Immature natural killer cell (primary cell): ENCODE results near the gene KIF5B. TPM values are rescaled to one million over a fixed set of nuclear protein-coding genes. Genes with fewer than 3 reads are reported as not detected.
"Not testable (repeated sequence)": the region's sequence is repeated elsewhere in the genome, so short reads cannot be mapped to it uniquely, and the experiment has no call there.

Experiments used
- DNase-seq, 3 donors: peaks; one replicate each; pipeline ENCODE4 v3.0.0; 2022; ENCODE audit warnings: mixed read lengths in 1 of 3
- H3K27ac Mint-ChIP-seq, 6 donors: one replicate each; pipeline ENCODE4 v1.8.0; 2020; ENCODE audit warnings: mixed read lengths in 6 of 6, mild to moderate bottlenecking in 5 of 6, inconsistent platforms in 4 of 6, moderate library complexity in 3 of 6
- H3K27me3 Mint-ChIP-seq, 3 donors: one replicate each; pipeline ENCODE4 v1.8.0; 2020 to 2021; ENCODE audit warnings: low read depth in 3 of 3, mild to moderate bottlenecking in 3 of 3, mixed read lengths in 3 of 3, moderate library complexity in 3 of 3, inconsistent platforms in 1 of 3
- H3K36me3 Mint-ChIP-seq, 3 donors: one replicate each; pipeline ENCODE4 v1.8.0; 2020; ENCODE audit warnings: mixed read lengths in 3 of 3, inconsistent platforms in 2 of 3, mild to moderate bottlenecking in 2 of 3
- H3K4me1 Mint-ChIP-seq, 2 donors: one replicate each; pipeline ENCODE4 v1.8.0; 2020; ENCODE audit warnings: inconsistent platforms in 2 of 2, mild to moderate bottlenecking in 2 of 2, mixed read lengths in 2 of 2, moderate library complexity in 1 of 2
- H3K4me3 Mint-ChIP-seq, 5 donors: one replicate each; pipeline ENCODE4 v1.8.0; 2020; ENCODE audit warnings: mild to moderate bottlenecking in 5 of 5, mixed read lengths in 5 of 5, inconsistent platforms in 3 of 5, moderate library complexity in 3 of 5
- H3K9me3 Mint-ChIP-seq, 6 donors: one replicate each; pipeline ENCODE4 v1.8.0; 2020; ENCODE audit warnings: mild to moderate bottlenecking in 6 of 6, mixed read lengths in 6 of 6, inconsistent platforms in 4 of 6, moderate library complexity in 3 of 6
- polyA plus RNA-seq, 3 donors: library from polyadenylated mRNA; unstranded; fragments of 300-500 nt; fragmentation: Illumina TruSeq; gene quantifications; one replicate each; pipeline ENCODE4 v1.2.3, GENCODE V29; 2021

The KIF5B gene
- polyA plus RNA-seq, 3 donors from 2014 or later: 15.0 to 24.8 (median 15.3) TPM

DNA sequence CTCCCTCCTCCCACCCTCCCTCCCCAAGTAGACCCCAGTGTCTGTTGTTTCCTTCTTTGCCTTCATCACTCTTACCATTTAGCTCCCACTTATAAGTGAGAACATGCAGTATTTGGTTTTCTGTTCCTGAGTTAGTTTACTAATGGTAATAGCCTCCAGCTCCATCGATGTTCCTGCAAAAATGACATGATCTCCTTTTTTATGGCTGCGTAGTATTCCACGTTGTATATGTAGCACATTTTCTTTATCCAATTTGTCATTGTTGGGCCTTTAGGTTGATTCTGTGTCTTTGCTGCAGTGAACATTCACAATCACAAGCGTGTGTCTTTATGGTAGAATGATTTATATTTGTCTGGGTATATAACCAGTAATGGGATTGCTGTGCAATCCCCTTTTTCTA, 75.8 kb downstream of the KIF5B start:
- Mint-ChIP-seq H3K4me3 (no peak overlapping the region), H3K4me1 (peaks cover 15 to 23% of the 10 kb centered on the region in 2 donors), H3K36me3 (peaks cover 0 to 4% (median 0%) of the 10 kb centered on the region in 3 donors), H3K27me3 (peaks cover 2 to 13% (median 3%) of the 10 kb centered on the region in 3 donors), H3K27ac (no peak overlapping the region), H3K9me3 (no peaks in the 10 kb centered on the region)
- no peak for DNase-seq

DNA sequence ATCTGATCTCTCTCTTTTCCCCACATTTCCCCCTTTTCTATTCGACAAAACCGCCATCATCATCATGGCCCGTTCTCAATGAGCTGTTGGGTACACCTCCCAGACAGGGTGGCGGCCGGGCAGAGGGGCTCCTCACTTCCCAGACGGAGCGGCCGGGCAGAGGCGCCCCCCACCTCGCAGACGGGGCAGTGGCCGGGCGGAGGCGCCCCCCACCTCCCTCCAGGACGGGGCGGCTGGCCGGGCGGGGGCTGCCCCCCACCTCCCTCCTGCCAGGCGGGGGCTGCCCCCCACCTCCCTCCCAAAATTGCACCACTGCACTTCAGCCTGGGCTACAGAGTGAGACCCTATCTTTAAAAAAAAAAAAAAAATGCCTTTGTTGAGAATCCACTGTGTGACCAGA, 77.2 kb downstream of the KIF5B start:
- not testable (repeated sequence) for H3K27ac Mint-ChIP-seq, H3K4me3 Mint-ChIP-seq, H3K9me3 Mint-ChIP-seq, H3K36me3 Mint-ChIP-seq, DNase-seq
- H3K4me1 Mint-ChIP-seq: peaks cover 15 to 23% of the 10 kb centered on the region in 2 donors
- peaks cover 2 to 13% (median 3%) of the 10 kb centered on the region in 3 donors for H3K27me3 Mint-ChIP-seq

DNA sequence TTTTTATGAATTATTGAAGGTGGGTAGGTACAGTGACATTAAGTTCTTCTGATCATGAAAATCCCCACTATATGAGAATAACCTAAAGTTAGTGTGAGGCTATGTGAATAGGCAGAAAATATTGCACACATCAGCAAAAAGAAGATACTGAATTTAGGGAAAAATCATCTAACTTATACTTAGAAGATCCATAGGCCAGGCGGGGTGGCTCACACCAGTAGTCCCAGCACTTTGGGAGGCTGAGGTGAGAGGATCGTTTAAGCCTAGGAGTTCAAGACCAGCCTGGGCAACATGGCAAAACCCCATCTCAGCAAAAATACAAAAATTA, 78.1 kb downstream of the KIF5B start:
- H3K9me3 Mint-ChIP-seq: no peaks in the 10 kb centered on the region
- H3K4me3 Mint-ChIP-seq: peak overlapping the region in 3 of 5 donors; percentile 44 to 71 (median 59)
- H3K36me3 Mint-ChIP-seq: peaks cover 0 to 10% (median 0%) of the 10 kb centered on the region in 3 donors
- peaks cover 2 to 13% (median 3%) of the 10 kb centered on the region in 3 donors for H3K27me3 Mint-ChIP-seq
- peaks cover 15 to 23% of the 10 kb centered on the region in 2 donors for H3K4me1 Mint-ChIP-seq
- no peak overlapping the region for H3K27ac Mint-ChIP-seq
- no peak for DNase-seq

DNA sequence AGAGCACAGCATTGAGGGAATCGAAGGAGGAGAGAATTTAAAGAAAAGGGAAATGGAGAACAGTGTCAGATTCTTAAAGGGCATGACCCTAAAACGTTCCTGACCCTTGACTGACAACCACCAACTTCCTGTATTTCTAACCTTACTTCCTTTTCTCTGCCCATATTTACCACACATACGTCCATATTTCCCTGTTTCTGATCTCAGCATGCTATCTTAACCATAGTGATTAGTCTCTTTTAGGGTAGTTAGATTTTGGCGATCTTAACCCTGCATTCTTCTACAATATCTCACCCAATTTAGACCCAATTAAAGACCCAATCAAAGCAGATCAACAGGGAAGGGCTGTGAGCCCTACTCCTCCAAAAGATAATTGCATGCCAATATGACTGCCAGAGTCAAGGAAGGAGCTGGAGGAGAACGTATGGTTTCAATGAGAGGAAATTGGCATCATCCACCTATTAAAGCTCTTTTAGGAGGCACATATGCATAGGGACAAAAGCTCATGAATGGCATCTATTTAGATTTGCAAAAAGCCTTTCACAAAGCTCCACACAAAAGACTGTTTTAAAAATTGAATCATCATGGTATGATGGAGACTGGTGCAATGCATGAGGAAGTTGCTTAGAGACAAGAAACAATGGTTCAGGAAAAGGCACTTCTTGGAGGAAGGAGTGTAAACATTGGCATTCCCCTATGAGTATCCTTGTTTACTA, 78.6 kb downstream of the KIF5B start:
- H3K36me3 Mint-ChIP-seq: peaks cover 0 to 6% (median 0%) of the 10 kb centered on the region in 3 donors

DNA sequence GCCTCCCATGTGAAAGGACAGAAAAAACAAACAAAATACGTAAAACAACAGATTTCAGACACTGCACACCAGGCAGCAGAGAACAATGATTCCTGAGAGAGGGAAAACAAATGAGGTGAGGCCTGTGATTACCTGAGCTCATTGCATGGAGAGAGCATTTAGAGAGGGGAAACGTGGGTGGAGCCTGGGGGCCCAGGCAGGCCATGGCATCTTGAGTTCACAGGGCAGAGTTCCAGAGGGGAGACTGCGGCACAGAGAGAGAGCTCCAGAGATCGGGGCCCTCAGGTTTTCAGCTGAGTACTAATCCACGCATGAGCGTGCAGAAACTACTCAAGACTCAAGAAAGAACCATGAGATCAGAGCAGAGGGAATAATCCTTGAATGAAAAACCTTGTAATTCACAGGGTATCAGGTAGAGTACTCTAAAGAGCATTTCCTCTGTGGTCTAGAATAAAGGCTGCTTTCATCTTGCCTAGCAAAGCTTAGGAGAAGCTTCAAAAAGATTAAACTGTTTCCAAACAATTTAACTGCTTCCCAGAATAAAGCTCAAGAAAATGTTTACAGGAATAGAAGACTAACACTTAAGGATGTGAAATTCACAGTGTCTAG, 81.0 kb downstream of the KIF5B start:
- Mint-ChIP-seq H3K27ac (no peak overlapping the region), H3K27me3 (peaks cover 2 to 11% (median 3%) of the 10 kb centered on the region in 3 donors)
- DNase-seq: no peak

More for the DNA sequence above, 78.6 kb downstream of the KIF5B start:
- peaks cover 2 to 13% (median 3%) of the 10 kb centered on the region in 3 donors for H3K27me3 Mint-ChIP-seq
- H3K4me1 Mint-ChIP-seq: peaks cover 15 to 23% of the 10 kb centered on the region in 2 donors
- no peaks in the 10 kb centered on the region for H3K9me3 Mint-ChIP-seq
- H3K4me3 Mint-ChIP-seq: peak overlapping the region; percentile 5 to 71 (median 58)
- peak overlapping the region in 3 of 6 donors; percentile 1 to 33 (median 14) for H3K27ac Mint-ChIP-seq
- DNase-seq: peak; percentile 50 to 55 (median 53)

DNA sequence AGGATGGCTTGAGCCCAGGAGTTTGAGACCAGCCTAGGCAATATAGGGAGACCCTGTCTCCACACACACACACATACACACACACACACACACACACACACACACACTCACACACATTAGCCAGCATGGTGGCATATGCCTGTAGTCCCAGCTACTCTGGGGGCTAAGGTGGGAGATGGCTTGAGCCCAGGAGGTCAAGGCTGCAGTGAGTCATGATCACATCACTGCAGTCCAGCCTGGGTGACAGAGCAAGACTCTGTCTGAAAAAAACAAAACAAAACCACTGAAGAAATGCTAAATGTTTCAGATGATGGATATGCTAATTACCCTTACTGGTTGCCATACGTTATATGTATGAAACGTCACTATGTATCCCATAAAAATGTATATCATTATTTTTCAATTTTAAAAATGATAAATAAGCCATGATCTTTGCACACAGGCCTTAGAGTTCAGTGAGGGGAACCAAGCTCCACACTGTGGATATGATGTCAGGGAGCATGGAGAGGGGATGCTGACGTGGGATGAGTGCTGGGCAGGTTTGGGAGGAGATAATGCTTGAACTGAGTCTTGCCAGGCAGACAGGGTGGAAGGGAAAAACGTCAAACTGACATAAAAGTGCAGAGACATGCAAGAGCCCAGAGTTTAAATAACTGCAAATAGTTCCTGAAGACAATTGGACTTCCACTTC, 81.6 kb downstream of the KIF5B start:
- peaks cover 15 to 23% of the 10 kb centered on the region in 2 donors for H3K4me1 Mint-ChIP-seq
- no peak overlapping the region for H3K4me3 Mint-ChIP-seq
- peaks cover 2 to 10% (median 3%) of the 10 kb centered on the region in 3 donors for H3K27me3 Mint-ChIP-seq
- no peaks in the 10 kb centered on the region for H3K9me3 Mint-ChIP-seq
- H3K27ac Mint-ChIP-seq: no peak overlapping the region
- peaks cover 0 to 6% (median 0%) of the 10 kb centered on the region in 3 donors for H3K36me3 Mint-ChIP-seq
- no peak for DNase-seq

More for the DNA sequence above, 81.0 kb downstream of the KIF5B start:
- H3K9me3 Mint-ChIP-seq: no peaks in the 10 kb centered on the region
- no peak overlapping the region for H3K4me3 Mint-ChIP-seq
- H3K36me3 Mint-ChIP-seq: peaks cover 0 to 6% (median 0%) of the 10 kb centered on the region in 3 donors
- H3K4me1 Mint-ChIP-seq: peaks cover 15 to 23% of the 10 kb centered on the region in 2 donors

DNA sequence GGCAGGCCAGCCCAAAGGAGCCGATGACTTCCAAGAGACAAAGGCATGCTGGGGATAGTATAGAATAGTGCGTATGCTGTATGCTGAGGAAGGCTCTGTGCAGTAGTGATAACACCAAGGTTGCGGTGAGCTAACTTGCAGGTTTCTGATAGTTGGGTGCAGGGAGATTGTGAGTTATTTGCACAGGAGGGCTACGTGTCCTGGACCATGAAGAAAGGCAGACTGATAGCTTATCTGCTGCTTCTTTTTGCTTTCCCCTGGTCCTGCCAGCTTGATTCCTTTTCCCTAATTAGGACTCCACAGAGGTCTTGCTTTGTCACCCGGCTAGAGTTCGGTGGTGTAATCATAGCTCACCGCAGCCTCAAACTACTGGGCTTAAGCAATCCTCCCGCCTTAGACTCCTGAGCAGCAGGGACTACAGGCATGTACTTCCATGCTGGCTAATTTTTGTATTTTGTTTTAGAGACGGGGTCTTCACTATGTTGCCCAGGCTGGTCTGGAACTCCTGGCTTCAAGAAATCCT, 83.6 kb downstream of the KIF5B start:
- Mint-ChIP-seq H3K27ac (no peak overlapping the region), H3K27me3 (peaks cover 2 to 8% (median 3%) of the 10 kb centered on the region in 3 donors)

DNA sequence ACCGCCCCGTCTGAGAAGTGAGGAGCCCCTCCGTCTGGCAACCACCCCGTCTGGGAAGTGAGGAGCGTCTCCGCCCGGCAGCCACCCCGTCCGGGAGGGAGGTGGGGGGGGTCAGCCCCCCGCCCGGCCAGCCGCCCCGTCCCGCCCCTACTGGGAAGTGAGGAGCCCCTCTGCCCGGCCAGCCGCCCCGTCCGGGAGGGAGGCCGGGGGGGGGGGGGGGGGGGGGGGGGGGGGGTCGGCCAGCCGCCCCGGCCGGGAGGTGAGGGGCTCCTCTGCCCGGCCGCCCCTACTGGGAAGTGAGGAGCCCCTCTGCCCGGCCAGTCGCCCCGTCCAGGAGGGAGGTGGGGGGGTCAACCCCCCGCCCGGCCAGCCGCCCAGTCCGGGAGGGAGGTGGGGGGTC, 86.4 kb downstream of the KIF5B start:
- H3K9me3 Mint-ChIP-seq, H3K27ac Mint-ChIP-seq, H3K4me3 Mint-ChIP-seq, H3K27me3 Mint-ChIP-seq, H3K4me1 Mint-ChIP-seq, DNase-seq, H3K36me3 Mint-ChIP-seq: not testable (repeated sequence)

More for the DNA sequence above, 83.6 kb downstream of the KIF5B start:
- Mint-ChIP-seq H3K36me3 (peaks cover 0 to 6% (median 0%) of the 10 kb centered on the region in 3 donors), H3K4me1 (peaks cover 10 to 17% of the 10 kb centered on the region in 2 donors), H3K9me3 (no peaks in the 10 kb centered on the region), H3K4me3 (no peak overlapping the region)
- DNase-seq: no peak

DNA sequence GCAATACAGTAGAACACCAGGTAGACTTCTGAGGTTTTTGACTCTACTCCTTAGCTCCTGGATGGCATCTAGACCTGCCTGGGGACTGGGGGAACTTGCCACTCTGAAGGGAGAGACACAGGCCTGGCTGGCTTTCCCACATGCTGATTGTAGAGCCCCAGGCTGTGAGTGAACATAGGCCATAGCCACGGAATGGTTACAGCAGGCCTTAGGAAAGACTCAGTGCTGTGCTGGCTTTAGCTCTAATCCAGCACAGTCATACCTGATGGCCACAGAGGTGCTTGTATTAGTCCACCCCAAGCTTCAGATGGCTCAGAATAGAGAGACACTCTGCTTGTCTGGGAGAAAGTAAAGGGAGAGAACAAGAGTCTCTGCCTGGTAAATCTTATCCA, 92.6 kb downstream of the KIF5B start:
- Mint-ChIP-seq H3K9me3 (no peaks in the 10 kb centered on the region), H3K36me3 (peaks cover 0 to 2% (median 0%) of the 10 kb centered on the region in 3 donors), H3K27me3 (peaks cover 0 to 2% (median 2%) of the 10 kb centered on the region in 3 donors), H3K4me3 (no peak overlapping the region), H3K4me1 (peaks cover 0 to 21% of the 10 kb centered on the region in 2 donors), H3K27ac (no peak overlapping the region)
- no peak for DNase-seq

DNA sequence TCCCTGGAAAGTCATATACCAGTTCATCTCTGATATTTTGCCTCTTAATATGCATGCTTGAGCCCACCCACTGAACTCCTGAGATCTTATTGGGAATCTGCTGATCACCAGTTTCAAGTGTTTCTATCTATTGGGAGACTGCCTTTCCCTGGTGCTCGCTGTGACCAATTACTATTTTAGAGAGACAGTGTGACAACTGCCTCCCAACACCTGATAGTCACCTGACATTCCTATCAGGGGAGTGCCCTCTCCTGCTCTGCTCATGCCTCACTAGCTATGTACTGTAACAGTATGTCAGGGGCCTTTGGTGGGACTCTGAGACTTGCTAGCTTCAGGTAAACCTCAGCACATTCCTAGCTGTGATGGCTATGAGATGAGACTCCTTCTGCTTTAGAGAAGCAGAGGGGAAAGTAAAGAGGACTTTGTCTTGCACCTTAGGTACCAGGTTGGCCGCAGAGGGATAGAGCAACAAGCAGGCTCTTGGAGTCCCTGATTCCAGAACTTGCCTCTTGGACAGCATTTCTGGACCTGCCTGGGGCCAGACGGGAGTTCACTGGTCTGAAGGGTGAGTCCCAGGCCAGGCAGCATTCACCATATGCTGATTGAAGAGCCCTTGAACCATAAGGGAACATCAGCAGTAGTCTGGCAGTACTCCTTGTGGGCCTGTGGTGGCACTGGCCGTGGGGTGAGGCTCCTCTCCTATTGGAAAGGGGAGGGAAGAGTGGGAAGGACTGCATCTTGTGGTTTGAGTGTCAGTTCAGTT, 93.2 kb downstream of the KIF5B start:
- peaks cover 0 to 2% (median 0%) of the 10 kb centered on the region in 3 donors for H3K36me3 Mint-ChIP-seq

DNA sequence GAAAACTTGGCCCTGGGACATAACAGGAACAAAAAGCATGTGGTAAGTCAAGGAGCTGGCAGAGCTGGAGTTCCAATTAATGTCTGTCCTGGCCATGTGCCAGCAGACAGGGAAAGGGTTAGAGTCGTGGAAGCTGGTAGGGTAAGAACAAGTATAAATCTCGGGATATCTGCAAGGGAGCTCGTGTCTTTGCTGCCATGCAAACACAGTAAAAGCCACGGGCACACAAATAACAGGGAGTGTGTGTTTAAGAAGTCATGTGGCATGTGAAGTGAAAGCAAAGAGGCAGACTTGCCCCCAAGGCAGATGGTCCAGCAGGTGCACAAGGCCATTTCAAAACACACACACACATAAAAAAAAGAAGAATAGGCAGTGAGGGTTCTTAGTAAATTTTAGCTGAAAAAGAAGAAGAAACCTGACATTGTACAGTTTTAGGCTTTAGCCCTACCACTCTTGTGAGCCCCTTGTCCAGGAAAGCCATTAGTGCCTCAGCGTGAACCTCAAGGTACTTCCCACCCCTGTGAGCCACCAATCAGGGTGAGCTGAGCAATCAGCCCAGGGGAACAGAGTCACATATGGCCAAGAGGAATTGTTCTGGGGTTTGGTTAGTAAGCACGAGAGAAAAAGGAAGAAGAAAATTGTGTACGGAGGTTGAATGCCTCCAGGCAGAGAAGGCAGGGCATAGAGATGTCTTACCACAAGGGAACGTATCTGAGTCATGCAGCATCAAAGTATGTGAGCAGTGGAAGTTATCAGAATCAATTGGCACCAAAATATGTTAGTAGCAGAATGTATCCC, 94.7 kb downstream of the KIF5B start:
- peak overlapping the region in 1 of 6 donors; percentile 61 for H3K27ac Mint-ChIP-seq
- peaks cover 0 to 2% (median 2%) of the 10 kb centered on the region in 3 donors for H3K27me3 Mint-ChIP-seq
- H3K36me3 Mint-ChIP-seq: peaks cover 0 to 2% (median under 1%) of the 10 kb centered on the region in 3 donors
- H3K4me1 Mint-ChIP-seq: peaks cover 0 to 21% of the 10 kb centered on the region in 2 donors
- H3K9me3 Mint-ChIP-seq: no peaks in the 10 kb centered on the region
- peak in 2 of 3 donors; percentile 3 to 8 for DNase-seq
- H3K4me3 Mint-ChIP-seq: peak overlapping the region in 1 of 5 donors; percentile 53

More for the DNA sequence above, 93.2 kb downstream of the KIF5B start:
- no peak for DNase-seq
- Mint-ChIP-seq H3K27ac (peak overlapping the region in 2 of 6 donors; percentile 6 to 41), H3K4me3 (no peak overlapping the region), H3K9me3 (no peaks in the 10 kb centered on the region), H3K4me1 (peaks cover 0 to 21% of the 10 kb centered on the region in 2 donors), H3K27me3 (peaks cover 0 to 2% (median 2%) of the 10 kb centered on the region in 3 donors)

DNA sequence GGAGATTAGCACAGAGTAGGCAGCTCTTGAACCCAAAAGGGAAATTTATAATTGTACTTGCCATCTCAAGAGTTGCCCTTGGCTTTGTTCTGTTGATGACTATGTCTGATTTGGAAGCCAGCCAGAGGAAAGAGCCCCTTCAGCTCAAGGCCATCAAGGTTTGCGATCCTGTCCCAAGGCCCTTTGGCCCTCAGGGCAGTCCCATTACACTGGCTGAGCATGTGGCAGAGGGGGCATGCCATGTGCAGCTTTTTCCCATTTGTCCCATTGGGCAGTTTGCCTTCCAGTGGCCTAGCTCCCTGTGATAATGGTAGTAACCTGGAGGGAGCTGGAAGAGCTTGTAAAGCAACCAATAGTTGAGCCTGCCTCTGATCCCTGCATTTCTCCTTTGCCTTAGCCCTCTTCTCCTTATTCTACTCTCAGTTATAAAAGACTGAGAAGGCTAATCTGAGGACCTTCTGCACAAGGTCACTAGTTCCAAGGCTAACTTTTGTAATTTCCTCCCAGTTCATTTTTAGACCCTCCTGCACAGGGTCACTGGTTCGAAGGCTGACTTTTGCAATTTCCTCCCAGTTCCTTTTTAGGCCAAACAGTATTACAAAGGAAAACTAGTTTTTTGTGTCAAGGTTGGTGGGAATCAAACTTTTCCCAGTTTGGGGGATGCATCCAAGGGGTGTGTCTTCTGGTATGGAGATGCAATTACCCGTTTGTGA, 96.6 kb downstream of the KIF5B start:
- Mint-ChIP-seq H3K27me3 (peaks cover 0 to 2% (median 2%) of the 10 kb centered on the region in 3 donors), H3K36me3 (peaks cover 0 to 7% (median 5%) of the 10 kb centered on the region in 3 donors), H3K9me3 (peaks cover 0 to 1% (median 0%) of the 10 kb centered on the region in 6 donors), H3K4me1 (peaks cover 0 to 21% of the 10 kb centered on the region in 2 donors), H3K4me3 (no peak overlapping the region), H3K27ac (no peak overlapping the region)
- no peak for DNase-seq
